IMR-90 (cell line): ENCODE results near the gene ARL14EP. TPM values are rescaled to one million over a fixed set of nuclear protein-coding genes. Genes with fewer than 3 reads are reported as not detected.

ENCODE experiments used
- ATAC-seq: fragments of 200-7000 bp; cut with Tn5 transposase; 2 replicates; pipeline ENCODE4 v1.9.1; 2020; ENCODE audit warnings: low read depth, mild to moderate bottlenecking, moderate library complexity
- BruUV-seq: library from RNA; stranded (reverse); fragments of 400-500 nt; replicated peaks from 2 replicates; lab custom pipeline; 2021; lab: Mats Ljungman, UMichigan
- CTCF ChIA-PET: fragments of 300-600 bp; formaldehyde crosslinking; extraction: SDS; loops from one replicate; lab custom pipeline; 2021; ENCODE audit warnings: antibody characterized with exemption; lab: Yijun Ruan, JAX
- POLR2A ChIA-PET: fragments of 300-600 bp; sonication (Branson Sonifier 250); formaldehyde crosslinking; loops from one replicate; lab custom pipeline; 2022; ENCODE audit warnings: antibody characterized with exemption; ENCODE audit not compliant: unreplicated experiment; lab: Charles Lee
- DNase-seq: peaks from one replicate; pipeline ENCODE4 v3.0.0; 2013
- H2AFZ ChIP-seq: replicated peaks from 2 replicates; pipeline ENCODE3; 2013; ENCODE audit warnings: low read length, mild to moderate bottlenecking; ENCODE audit not compliant: poor library complexity
- H2AK5ac ChIP-seq: 2 replicates; pipeline ENCODE4 v1.6.1; 2013; ENCODE audit warnings: low read depth, low read length, inconsistent platforms
- H2AK9ac ChIP-seq: replicated peaks from 2 replicates; pipeline ENCODE3; 2013; ENCODE audit warnings: mild to moderate bottlenecking, low read depth, low read length, moderate library complexity; ENCODE audit not compliant: poor library complexity
- H2BK120ac ChIP-seq: 2 replicates; pipeline ENCODE4 v1.6.1; 2013; ENCODE audit warnings: low read depth, low read length, inconsistent platforms
- H2BK15ac ChIP-seq: 3 replicates; pipeline ENCODE4 v1.6.1; 2013; ENCODE audit warnings: low read depth, low read length, inconsistent platforms
- H2BK20ac ChIP-seq: 2 replicates; pipeline ENCODE4 v1.6.1; 2013; ENCODE audit warnings: low read depth, mild to moderate bottlenecking, inconsistent platforms, low read length, moderate library complexity
- H2BK5ac ChIP-seq: 2 replicates; pipeline ENCODE4 v1.6.1; 2013; ENCODE audit warnings: mild to moderate bottlenecking, low read depth, low read length, inconsistent platforms; ENCODE audit not compliant: poor library complexity, severe bottlenecking
- H3K14ac ChIP-seq: replicated peaks from 2 replicates; pipeline ENCODE4 v1.6.1; 2013; ENCODE audit warnings: low read depth, low read length, inconsistent platforms
- H3K18ac ChIP-seq: 2 replicates; pipeline ENCODE4 v1.6.1; 2013; ENCODE audit warnings: low read depth, low read length, control low read depth
- H3K23ac ChIP-seq: 2 replicates; pipeline ENCODE4 v1.6.1; 2013; ENCODE audit warnings: low read depth, low read length, inconsistent platforms
- H3K27ac ChIP-seq: 2 replicates; pipeline ENCODE4 v1.5.1; 2013; ENCODE audit warnings: mild to moderate bottlenecking, control low read depth, low read length; ENCODE audit not compliant: insufficient read depth
- H3K27me3 ChIP-seq: 2 replicates; pipeline ENCODE4 v1.6.1; 2013; ENCODE audit warnings: low read length; ENCODE audit not compliant: control insufficient read depth, insufficient read depth
- H3K36me3 ChIP-seq: 2 replicates; pipeline ENCODE4 v1.6.1; 2013; ENCODE audit warnings: low read length, mixed read lengths; ENCODE audit not compliant: control insufficient read depth, insufficient read depth
- H3K4ac ChIP-seq: 2 replicates; pipeline ENCODE4 v1.6.1; 2013; ENCODE audit warnings: low read depth, low read length, inconsistent platforms
- H3K4me1 ChIP-seq: 2 replicates; pipeline ENCODE4 v1.6.1; 2013; ENCODE audit warnings: low read length, mixed read lengths; ENCODE audit not compliant: control insufficient read depth, insufficient read depth
- H3K4me2 ChIP-seq: 2 replicates; pipeline ENCODE4 v1.6.1; 2013; ENCODE audit warnings: low read depth, mild to moderate bottlenecking, control low read depth, low read length, moderate library complexity
- H3K4me3 ChIP-seq: 2 replicates; pipeline ENCODE4 v1.5.1; 2013; ENCODE audit warnings: low read depth, mild to moderate bottlenecking, control low read depth, low read length, moderate library complexity; ENCODE audit not compliant: insufficient read depth
- H3K56ac ChIP-seq: 2 replicates; pipeline ENCODE4 v1.6.1; 2013; ENCODE audit warnings: low read length, inconsistent platforms; ENCODE audit not compliant: insufficient read depth; ENCODE audit errors: extremely low read depth
- H3K79me1 ChIP-seq, 2 experiments: 2 replicates each; pipeline ENCODE4 v1.6.1; 2013; ENCODE audit warnings: low read length in 2 of 2, inconsistent platforms in 1 of 2, low read depth in 1 of 2
- H3K9ac ChIP-seq: 2 replicates; pipeline ENCODE4 v1.6.1; 2013; ENCODE audit warnings: low read depth, low read length, control low read depth
- H3K9me1 ChIP-seq: 2 replicates; pipeline ENCODE4 v1.6.1; 2013; ENCODE audit warnings: low read length, inconsistent platforms; ENCODE audit not compliant: insufficient read depth
- H3K9me3 ChIP-seq: 2 replicates; pipeline ENCODE4 v1.6.1; 2013; ENCODE audit warnings: low read length; ENCODE audit not compliant: control insufficient read depth, insufficient read depth
- H4K20me1 ChIP-seq: 2 replicates; pipeline ENCODE4 v1.6.1; 2013; ENCODE audit warnings: low read length, inconsistent platforms; ENCODE audit not compliant: insufficient read depth
- H4K5ac ChIP-seq: 2 replicates; pipeline ENCODE4 v1.6.1; 2013; ENCODE audit warnings: mild to moderate bottlenecking, low read depth, low read length, control low read depth
- H4K8ac ChIP-seq, 2 experiments: 2 replicates each; pipeline ENCODE4 v1.6.1; 2013; ENCODE audit warnings: low read depth in 2 of 2, low read length in 2 of 2, control low read depth in 1 of 2, inconsistent platforms in 1 of 2
- H4K91ac ChIP-seq: 2 replicates; pipeline ENCODE4 v1.6.1; 2013; ENCODE audit warnings: low read depth, low read length, inconsistent platforms; ENCODE audit not compliant: insufficient read depth
- CHD1 ChIP-seq: IDR thresholded peaks from 2 replicates; pipeline ENCODE4 v1.6.1; 2012; ENCODE audit warnings: low read depth, low read length, improper control_type of control experiment
- CTCF ChIP-seq: conservative IDR thresholded peaks from 2 replicates; pipeline ENCODE4 v1.5.1; 2012; ENCODE audit warnings: mild to moderate bottlenecking, low read depth, low read length, improper control_type of control experiment
- MAZ ChIP-seq: IDR thresholded peaks from 2 replicates; pipeline ENCODE4 v1.6.1; 2012; ENCODE audit warnings: low read depth, mild to moderate bottlenecking, low read length, improper control_type of control experiment, moderate library complexity, borderline replicate concordance
- POLR2A ChIP-seq: IDR thresholded peaks from 2 replicates; pipeline ENCODE4 v1.6.1; 2012; ENCODE audit warnings: mild to moderate bottlenecking, low read depth, low read length
- RFX5 ChIP-seq: IDR thresholded peaks from 2 replicates; pipeline ENCODE4 v1.8.0; 2012; ENCODE audit warnings: low read depth, mild to moderate bottlenecking, low read length, moderate library complexity
- dilution Hi-C: fragments of 300-500 bp; cut with HindIII; formaldehyde crosslinking; loops from one replicate; pipeline ENCODE4 v1.14.3; 2018; ENCODE audit warnings: low sequenced_read_pairs; ENCODE audit not compliant: unreplicated experiment
- in situ Hi-C: fragments of 300-500 bp; cut with MboI; formaldehyde crosslinking; loops from 3 replicates; pipeline ENCODE4 v1.14.3; 2019; ENCODE audit warnings: low sequenced_read_pairs, inconsistent platforms, mixed read lengths
- intact Hi-C: fragments of 100-400 bp; cut with micrococcal nuclease; formaldehyde crosslinking; loops from 2 replicates; pipeline ENCODE4 v1.10.0; 2022
- polyA plus RNA-seq, 3 experiments: library from polyadenylated mRNA; depleted of rRNA; stranded (reverse); fragments of >200 nt; gene quantifications; 2 replicates each; pipeline ENCODE4 v1.2.3, GENCODE V29; 2012; ENCODE audit warnings: low replicate concordance in 1 of 3
- total RNA-seq: library from RNA; depleted of rRNA; stranded (reverse); fragments of >200 nt; gene quantifications from 2 replicates; pipeline ENCODE4 v1.2.3, GENCODE V29; 2012

Gene ARL14EP
- total and polyA plus RNA-seq, 2 of the 4 experiments (the other 2 are of a cell fraction) = 13.8 to 15.7 TPM

GRCh38 chr11:30380846-30381245 lies 57.9 kb downstream of the ARL14EP start:
- ATAC-seq (no peak), DNase-seq (no peak)
- Histone ChIP-seq H3K18ac (no peak overlapping the region), H2AFZ (no peak overlapping the region), H3K4me2 (no peak overlapping the region), H3K9ac (no peak overlapping the region), H4K91ac (no peak overlapping the region), H3K79me1 (no peaks in the 10 kb centered on the region), H2BK20ac (no peak overlapping the region), H3K4me1 (no peaks in the 10 kb centered on the region), H2BK15ac (no peak overlapping the region), H3K4ac (no peak overlapping the region), H2BK120ac (no peak overlapping the region), H3K36me3 (no peaks in the 10 kb centered on the region), H3K27ac (no peak overlapping the region), H3K9me1 (no peaks in the 10 kb centered on the region), H4K8ac (no peak overlapping the region), H2BK5ac (no peak overlapping the region), H4K20me1 (no peaks in the 10 kb centered on the region), H3K27me3 (no peaks in the 10 kb centered on the region), H2AK9ac (no peak overlapping the region), H3K9me3 (no peaks in the 10 kb centered on the region), H3K23ac (no peak overlapping the region), H3K56ac (no peak overlapping the region), H3K14ac (no peak overlapping the region), H3K4me3 (no peak overlapping the region), H2AK5ac (no peak overlapping the region), H4K5ac (no peak overlapping the region)
- no TSS peak for BruUV-seq
- intact Hi-C loops (no loop called here), dilution Hi-C loops (no loop called here), in situ Hi-C loops (no loop called here)
- CTCF ChIA-PET = no interaction called here
- POLR2A ChIA-PET = no interaction called here
- no peak for TF ChIP-seq CHD1
- TF ChIP-seq MAZ = no peak
- TF ChIP-seq CTCF = no peak
- TF ChIP-seq RFX5 = no peak
- no peak for TF ChIP-seq POLR2A
